Uterus (tissue), 2 donors: Measurements from ENCODE around the gene COL10A1.

Experiments used
- POLR2A ChIP-seq, 2 donors: fragments of 450-650 bp; IDR thresholded peaks; one replicate each; pipeline ENCODE4 v1.6.1; 2016; ENCODE audit warnings: antibody characterized with exemption in 2 of 2, mild to moderate bottlenecking in 1 of 2, moderate library complexity in 1 of 2
- TF ChIP-seq, protein P1 (sequence below), 4 experiments: fragments of 200-600 bp in 2 of 4; fragments of 450-650 bp in 2 of 4; sonication (generic) in 2 of 4; IDR thresholded peaks; one replicate each; pipeline ENCODE4 v1.5.1; 2016 to 2019; ENCODE audit warnings: antibody characterized with exemption in 4 of 4, mild to moderate bottlenecking in 2 of 4, moderate library complexity in 1 of 4

DNA sequence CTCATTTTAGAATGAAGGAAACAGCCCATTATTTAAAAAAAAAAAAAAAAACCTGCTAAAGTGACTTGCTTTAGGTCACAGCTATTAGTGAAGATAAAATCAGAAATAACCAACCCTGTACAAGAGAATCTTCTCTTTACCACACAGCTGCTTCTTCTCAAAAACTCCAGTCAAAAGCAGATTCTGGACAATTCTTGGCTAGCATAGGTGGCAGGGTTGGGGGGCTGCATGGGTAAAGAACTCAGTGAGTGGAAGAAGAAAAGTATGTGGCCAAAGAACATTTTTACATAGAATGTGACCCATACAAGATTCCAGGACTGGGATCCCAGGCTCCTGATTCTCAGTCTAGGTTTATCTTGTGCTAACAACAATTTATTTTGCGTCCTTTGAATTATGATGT lies 55.8 kb downstream of the COL10A1 start:
- TF ChIP-seq, protein P1, sequence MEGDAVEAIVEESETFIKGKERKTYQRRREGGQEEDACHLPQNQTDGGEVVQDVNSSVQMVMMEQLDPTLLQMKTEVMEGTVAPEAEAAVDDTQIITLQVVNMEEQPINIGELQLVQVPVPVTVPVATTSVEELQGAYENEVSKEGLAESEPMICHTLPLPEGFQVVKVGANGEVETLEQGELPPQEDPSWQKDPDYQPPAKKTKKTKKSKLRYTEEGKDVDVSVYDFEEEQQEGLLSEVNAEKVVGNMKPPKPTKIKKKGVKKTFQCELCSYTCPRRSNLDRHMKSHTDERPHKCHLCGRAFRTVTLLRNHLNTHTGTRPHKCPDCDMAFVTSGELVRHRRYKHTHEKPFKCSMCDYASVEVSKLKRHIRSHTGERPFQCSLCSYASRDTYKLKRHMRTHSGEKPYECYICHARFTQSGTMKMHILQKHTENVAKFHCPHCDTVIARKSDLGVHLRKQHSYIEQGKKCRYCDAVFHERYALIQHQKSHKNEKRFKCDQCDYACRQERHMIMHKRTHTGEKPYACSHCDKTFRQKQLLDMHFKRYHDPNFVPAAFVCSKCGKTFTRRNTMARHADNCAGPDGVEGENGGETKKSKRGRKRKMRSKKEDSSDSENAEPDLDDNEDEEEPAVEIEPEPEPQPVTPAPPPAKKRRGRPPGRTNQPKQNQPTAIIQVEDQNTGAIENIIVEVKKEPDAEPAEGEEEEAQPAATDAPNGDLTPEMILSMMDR (IDR thresholded peaks at IDR 0.05) = no peak
- TF ChIP-seq POLR2A (IDR thresholded peaks at IDR 0.05) = no peak
